ENCODE data around the gene FBXL7.

FBXL7 gene

GRCh38 chr5:15640116-15640515, 140.1 kb downstream of the FBXL7 start:
- Mint-ChIP-seq H3K27ac (ENCODE audit: low read depth) (no peak overlapping the region), H3K4me1 (no peaks in the 10 kb centered on the region), H3K9me3 (peaks cover 18% of the 10 kb centered on the region), H3K27me3 (no peaks in the 10 kb centered on the region), H3K36me3 (ENCODE audit: insufficient read depth) (no peaks in the 10 kb centered on the region), H3K4me3 (no peak overlapping the region)
- ATAC-seq (replicated peaks; ENCODE audit: extremely low read depth, poor library complexity, severe bottlenecking) (no peak), DNase-seq (ENCODE audit: low spot score in 2 of 2) (no peak)

DNA sequence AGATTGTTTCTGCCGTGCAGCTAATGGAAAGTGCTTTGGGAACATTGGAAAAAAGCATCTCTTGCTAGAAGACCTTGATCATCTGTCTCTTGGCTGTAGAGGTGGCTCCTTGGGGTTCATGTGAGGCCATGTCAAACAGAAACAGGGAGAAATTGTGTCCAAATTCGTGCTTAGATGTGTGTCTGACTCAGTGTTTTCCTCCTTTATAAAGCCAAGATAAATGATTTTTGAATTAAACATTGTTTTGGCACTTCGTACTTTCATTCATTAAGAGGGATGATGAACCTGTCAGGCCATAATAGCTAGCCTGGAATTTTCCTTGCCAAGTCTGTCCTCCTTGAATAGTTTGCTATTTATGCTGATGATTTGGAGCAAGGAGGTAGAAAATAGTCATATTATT, 143.8 kb downstream of the FBXL7 start:
- no peaks in the 10 kb centered on the region for H3K4me1 Mint-ChIP-seq
- H3K36me3 Mint-ChIP-seq (ENCODE audit: insufficient read depth) = no peaks in the 10 kb centered on the region
- no peaks in the 10 kb centered on the region for H3K27me3 Mint-ChIP-seq
- ATAC-seq (replicated peaks; ENCODE audit: extremely low read depth, poor library complexity, severe bottlenecking) = no peak
- H3K27ac Mint-ChIP-seq (ENCODE audit: low read depth) = no peak overlapping the region
- H3K4me3 Mint-ChIP-seq = no peak overlapping the region
- peaks cover 11% of the 10 kb centered on the region for H3K9me3 Mint-ChIP-seq
- no peak for DNase-seq (ENCODE audit: low spot score in 2 of 2)

DNA sequence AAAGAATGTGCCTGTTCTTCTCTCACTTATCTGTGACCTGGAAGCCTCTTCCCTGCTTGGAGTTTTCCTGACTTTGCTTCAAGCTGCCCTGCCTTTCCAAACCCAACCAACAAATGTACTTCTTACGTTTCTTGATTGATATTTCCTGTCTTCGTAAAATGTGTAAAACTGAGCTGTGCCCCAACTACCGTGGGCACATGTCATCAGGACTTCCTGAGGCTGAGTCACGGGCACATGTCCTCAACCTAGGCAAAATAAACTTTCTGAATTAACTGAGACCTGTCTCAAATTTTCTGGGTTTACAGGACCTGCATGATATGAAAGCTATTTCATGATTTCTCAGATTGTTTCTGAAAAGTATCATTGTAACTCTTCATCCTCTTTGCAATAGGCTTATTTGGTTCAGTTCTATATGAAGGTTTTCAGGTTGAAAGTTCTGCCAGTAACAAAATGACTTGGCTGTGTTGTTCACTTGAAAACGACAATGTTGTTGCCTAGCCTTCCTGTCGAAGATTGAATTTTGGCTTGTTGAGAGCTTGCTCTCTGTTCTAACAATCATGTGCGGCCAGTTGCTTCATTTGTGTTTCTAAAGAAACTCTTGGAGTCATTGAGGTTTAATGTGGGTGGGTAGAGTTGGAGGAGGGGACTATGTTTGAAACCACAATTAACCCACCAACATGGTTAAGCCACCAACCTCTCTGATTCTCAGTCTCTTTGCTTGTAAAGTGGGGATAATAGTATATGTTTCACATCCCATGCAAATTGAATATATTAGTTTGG, 145.6 kb downstream of the FBXL7 start:
- DNase-seq (ENCODE audit: low spot score in 2 of 2) (no peak), ATAC-seq (replicated peaks; ENCODE audit: extremely low read depth, poor library complexity, severe bottlenecking) (no peak)
- no peaks in the 10 kb centered on the region for H3K27me3 Mint-ChIP-seq
- no peak overlapping the region for H3K27ac Mint-ChIP-seq (ENCODE audit: low read depth)
- H3K4me3 Mint-ChIP-seq = no peak overlapping the region
- no peaks in the 10 kb centered on the region for H3K4me1 Mint-ChIP-seq
- H3K36me3 Mint-ChIP-seq (ENCODE audit: insufficient read depth) = no peaks in the 10 kb centered on the region
- H3K9me3 Mint-ChIP-seq = peaks cover 11% of the 10 kb centered on the region

DNA sequence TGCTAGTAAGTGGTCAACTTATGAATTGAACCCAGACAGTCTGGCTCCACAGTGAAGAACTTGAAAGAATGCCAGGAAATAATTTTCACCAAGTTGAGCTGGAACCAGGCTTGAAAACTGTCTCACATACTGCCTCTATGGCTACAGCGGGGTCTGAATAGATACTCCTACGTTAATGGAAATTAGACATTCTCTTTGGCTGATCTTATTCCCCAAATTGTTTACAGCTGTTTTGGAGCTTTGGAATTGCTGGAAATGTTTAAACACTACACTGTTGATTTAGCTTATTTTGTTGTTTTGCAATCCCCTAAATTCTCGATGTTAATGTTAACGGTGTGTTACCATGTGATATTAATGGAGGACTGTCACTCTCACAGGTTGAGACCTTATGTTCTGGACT, 146.4 kb downstream of the FBXL7 start:
- Mint-ChIP-seq H3K27me3 (no peaks in the 10 kb centered on the region), H3K4me1 (no peaks in the 10 kb centered on the region)
- DNase-seq (ENCODE audit: low spot score in 2 of 2) = no peak

GRCh38 chr5:15647251-15647650, 147.3 kb downstream of the FBXL7 start:
- no peaks in the 10 kb centered on the region for H3K36me3 Mint-ChIP-seq (ENCODE audit: insufficient read depth)
- no peak overlapping the region for H3K4me3 Mint-ChIP-seq
- ATAC-seq (replicated peaks; ENCODE audit: extremely low read depth, poor library complexity, severe bottlenecking) (no peak), DNase-seq (ENCODE audit: low spot score in 2 of 2) (no peak)
- H3K4me1 Mint-ChIP-seq = no peaks in the 10 kb centered on the region
- H3K27ac Mint-ChIP-seq (ENCODE audit: low read depth) = no peak overlapping the region
- no peaks in the 10 kb centered on the region for H3K27me3 Mint-ChIP-seq
- peaks cover 6% of the 10 kb centered on the region for H3K9me3 Mint-ChIP-seq

More for the DNA sequence above, 146.4 kb downstream of the FBXL7 start:
- Mint-ChIP-seq H3K4me3 (no peak overlapping the region), H3K9me3 (peaks cover 7% of the 10 kb centered on the region), H3K36me3 (ENCODE audit: insufficient read depth) (no peaks in the 10 kb centered on the region), H3K27ac (ENCODE audit: low read depth) (no peak overlapping the region)
- no peak for ATAC-seq (replicated peaks; ENCODE audit: extremely low read depth, poor library complexity, severe bottlenecking)

DNA sequence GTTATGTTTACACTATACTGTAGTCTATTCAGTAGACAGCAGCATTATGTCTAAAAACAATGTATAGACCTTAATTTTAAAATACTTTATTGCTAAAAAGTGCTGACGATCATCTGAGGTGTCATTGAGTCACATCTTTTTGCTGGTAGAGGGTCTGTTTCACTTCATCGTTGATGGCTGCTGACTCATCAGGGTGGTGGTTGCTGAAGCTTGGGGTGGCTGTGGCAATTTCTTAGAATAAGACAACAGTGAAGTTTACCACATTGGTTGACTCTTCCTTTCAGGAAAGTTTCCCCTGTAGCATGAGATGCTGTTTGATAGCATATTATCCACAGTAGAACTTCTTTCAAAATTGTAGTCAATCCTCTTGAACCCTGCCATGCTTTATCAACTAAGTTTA, 150.3 kb downstream of the FBXL7 start:
- Mint-ChIP-seq H3K27me3 (no peaks in the 10 kb centered on the region), H3K4me1 (no peaks in the 10 kb centered on the region), H3K4me3 (no peak overlapping the region), H3K27ac (ENCODE audit: low read depth) (no peak overlapping the region), H3K9me3 (peaks cover 6% of the 10 kb centered on the region), H3K36me3 (ENCODE audit: insufficient read depth) (no peaks in the 10 kb centered on the region)
- ATAC-seq (replicated peaks; ENCODE audit: extremely low read depth, poor library complexity, severe bottlenecking) (no peak), DNase-seq (ENCODE audit: low spot score in 2 of 2) (no peak)

DNA sequence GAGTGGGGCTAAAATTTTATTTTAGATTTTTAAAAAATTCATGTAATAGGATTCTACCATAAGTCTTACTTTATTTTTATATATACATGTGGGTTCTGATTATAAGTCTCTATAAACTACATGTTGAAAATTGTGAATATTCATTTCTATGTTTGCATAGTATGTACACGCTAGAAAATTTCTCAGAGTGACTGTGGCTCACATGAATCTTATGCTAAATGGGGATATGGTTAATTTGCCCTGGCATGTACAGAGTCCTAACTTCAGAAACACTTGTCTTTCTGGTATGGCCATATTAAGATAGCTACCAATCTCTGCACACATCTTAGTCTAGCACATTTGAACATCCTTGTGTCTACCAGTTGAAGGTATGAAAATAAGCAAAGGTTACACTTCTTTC, 154.8 kb downstream of the FBXL7 start:
- Mint-ChIP-seq H3K36me3 (ENCODE audit: insufficient read depth) (no peaks in the 10 kb centered on the region), H3K27ac (ENCODE audit: low read depth) (no peak overlapping the region), H3K27me3 (no peaks in the 10 kb centered on the region), H3K9me3 (peaks cover 11% of the 10 kb centered on the region), H3K4me3 (no peak overlapping the region), H3K4me1 (no peaks in the 10 kb centered on the region)
- ATAC-seq (replicated peaks; ENCODE audit: extremely low read depth, poor library complexity, severe bottlenecking) = no peak
- no peak for DNase-seq (ENCODE audit: low spot score in 2 of 2)

GRCh38 chr5:15655683-15656082, 155.7 kb downstream of the FBXL7 start:
- no peak overlapping the region for H3K27ac Mint-ChIP-seq (ENCODE audit: low read depth)
- H3K4me1 Mint-ChIP-seq = no peaks in the 10 kb centered on the region
- ATAC-seq (replicated peaks; ENCODE audit: extremely low read depth, poor library complexity, severe bottlenecking) (no peak), DNase-seq (ENCODE audit: low spot score in 2 of 2) (no peak)
- H3K27me3 Mint-ChIP-seq = no peaks in the 10 kb centered on the region
- H3K9me3 Mint-ChIP-seq = peaks cover 11% of the 10 kb centered on the region
- H3K4me3 Mint-ChIP-seq = no peak overlapping the region
- no peaks in the 10 kb centered on the region for H3K36me3 Mint-ChIP-seq (ENCODE audit: insufficient read depth)

DNA sequence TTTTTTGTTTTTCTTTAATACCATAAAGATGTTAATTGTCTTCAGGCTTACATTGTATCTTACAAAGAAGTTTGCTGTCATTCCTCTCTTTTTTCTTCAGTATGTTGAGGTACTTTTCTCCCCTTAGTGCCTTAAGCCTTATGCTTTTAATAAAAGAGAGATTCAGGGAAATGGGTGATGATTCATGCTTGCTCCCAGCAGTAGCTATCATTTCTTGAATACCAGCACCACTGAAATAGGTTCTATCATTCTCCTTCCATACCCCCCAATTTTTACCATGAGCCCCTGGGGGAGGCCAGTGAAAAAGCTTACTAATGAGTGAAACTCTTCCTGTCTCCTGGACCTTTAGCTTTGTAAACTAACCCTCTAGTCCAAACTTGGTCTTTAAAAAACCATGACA, 165.0 kb downstream of the FBXL7 start:
- Mint-ChIP-seq H3K9me3 (peaks cover 30% of the 10 kb centered on the region), H3K27me3 (no peaks in the 10 kb centered on the region)

DNA sequence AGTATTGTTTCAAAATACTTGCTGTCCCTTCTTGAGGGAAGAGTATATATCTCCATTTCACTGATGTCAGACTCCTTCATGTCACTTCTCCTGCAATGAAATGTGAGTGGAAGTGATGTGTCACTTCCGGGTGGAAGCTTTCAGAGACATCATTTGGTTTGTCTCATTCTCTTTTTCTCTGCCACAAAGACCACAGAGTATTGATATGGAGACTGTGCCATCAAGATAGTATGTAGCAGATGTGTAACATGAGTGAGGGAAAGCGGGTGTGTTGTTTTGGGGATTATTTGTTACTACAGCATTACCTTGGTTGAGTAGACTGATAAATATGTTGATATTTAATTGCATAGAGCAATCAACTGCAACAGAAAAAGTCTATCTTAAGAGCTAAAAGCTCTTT, 169.8 kb downstream of the FBXL7 start:
- no peaks in the 10 kb centered on the region for H3K4me1 Mint-ChIP-seq

More for the DNA sequence above, 165.0 kb downstream of the FBXL7 start:
- H3K4me3 Mint-ChIP-seq = no peak overlapping the region
- no peaks in the 10 kb centered on the region for H3K36me3 Mint-ChIP-seq (ENCODE audit: insufficient read depth)
- H3K4me1 Mint-ChIP-seq = no peaks in the 10 kb centered on the region
- no peak for DNase-seq (ENCODE audit: low spot score in 2 of 2)
- no peak overlapping the region for H3K27ac Mint-ChIP-seq (ENCODE audit: low read depth)
- no peak for ATAC-seq (replicated peaks; ENCODE audit: extremely low read depth, poor library complexity, severe bottlenecking)

DNA sequence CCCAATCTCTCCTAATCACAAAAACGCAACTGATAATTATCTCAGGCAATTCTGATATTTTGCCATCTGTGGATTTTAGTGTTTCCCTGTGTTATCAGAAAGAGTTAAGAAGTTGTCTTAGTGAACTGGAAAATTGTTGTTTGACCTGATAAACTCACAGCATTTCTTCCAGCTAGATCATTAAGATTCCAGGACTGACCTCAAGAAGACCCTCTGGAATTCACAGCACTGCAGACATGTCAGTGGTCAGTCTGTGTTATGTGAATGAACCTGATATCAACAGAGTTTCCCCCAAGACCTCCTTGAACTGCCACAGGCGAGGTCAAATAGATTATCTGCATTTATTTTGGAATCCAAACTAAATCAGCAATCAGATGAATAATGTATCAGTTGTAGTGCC, 174.7 kb downstream of the FBXL7 start:
- no peak overlapping the region for H3K4me3 Mint-ChIP-seq
- H3K4me1 Mint-ChIP-seq = no peaks in the 10 kb centered on the region
- DNase-seq (ENCODE audit: low spot score in 2 of 2) = no peak
- H3K27ac Mint-ChIP-seq (ENCODE audit: low read depth) = no peak overlapping the region
- peaks cover 2% of the 10 kb centered on the region for H3K36me3 Mint-ChIP-seq (ENCODE audit: insufficient read depth)
- ATAC-seq (replicated peaks; ENCODE audit: extremely low read depth, poor library complexity, severe bottlenecking) = no peak
- peaks cover 24% of the 10 kb centered on the region for H3K9me3 Mint-ChIP-seq
- H3K27me3 Mint-ChIP-seq = no peaks in the 10 kb centered on the region

More for the DNA sequence above, 169.8 kb downstream of the FBXL7 start:
- H3K27me3 Mint-ChIP-seq = no peaks in the 10 kb centered on the region
- H3K27ac Mint-ChIP-seq (ENCODE audit: low read depth) = no peak overlapping the region
- ATAC-seq (replicated peaks; ENCODE audit: extremely low read depth, poor library complexity, severe bottlenecking) = no peak
- H3K36me3 Mint-ChIP-seq (ENCODE audit: insufficient read depth) = no peaks in the 10 kb centered on the region
- H3K4me3 Mint-ChIP-seq = no peak overlapping the region
- DNase-seq (ENCODE audit: low spot score in 2 of 2) = no peak
- peaks cover 39% of the 10 kb centered on the region for H3K9me3 Mint-ChIP-seq

DNA sequence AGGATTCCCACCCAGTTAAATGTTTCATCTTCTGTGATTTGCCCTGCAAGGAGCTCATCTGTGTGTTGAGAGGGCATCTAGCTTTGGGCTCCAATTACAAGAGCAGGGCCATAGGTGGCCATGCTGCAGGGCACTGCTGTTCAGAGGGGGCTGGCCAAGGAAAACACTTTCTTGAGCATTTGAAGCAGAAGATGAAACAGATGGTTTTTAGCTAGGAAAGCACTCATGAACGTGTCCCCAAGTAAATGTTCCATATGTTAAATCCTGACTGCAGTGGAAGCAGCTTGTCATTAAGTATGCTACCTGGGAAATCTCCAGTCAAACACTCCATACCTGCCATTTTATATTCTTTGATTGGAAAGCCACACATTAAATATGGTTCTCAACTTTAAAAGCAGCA, 176.6 kb downstream of the FBXL7 start:
- no peak overlapping the region for H3K27ac Mint-ChIP-seq (ENCODE audit: low read depth)
- H3K36me3 Mint-ChIP-seq (ENCODE audit: insufficient read depth) = peaks cover 2% of the 10 kb centered on the region
- no peaks in the 10 kb centered on the region for H3K27me3 Mint-ChIP-seq
- no peak for DNase-seq (ENCODE audit: low spot score in 2 of 2)
- H3K4me3 Mint-ChIP-seq = no peak overlapping the region
- H3K4me1 Mint-ChIP-seq = no peaks in the 10 kb centered on the region
- no peak for ATAC-seq (replicated peaks; ENCODE audit: extremely low read depth, poor library complexity, severe bottlenecking)
- H3K9me3 Mint-ChIP-seq = peaks cover 10% of the 10 kb centered on the region

- ATAC-seq (replicated peaks; ENCODE audit: extremely low read depth, poor library complexity, severe bottlenecking) (no peak), DNase-seq (ENCODE audit: low spot score in 2 of 2) (no peak)
- Mint-ChIP-seq H3K4me3 (no peak overlapping the region), H3K27ac (ENCODE audit: low read depth) (no peak overlapping the region), H3K9me3 (peaks cover 6% of the 10 kb centered on the region), H3K4me1 (no peaks in the 10 kb centered on the region), H3K27me3 (no peaks in the 10 kb centered on the region), H3K36me3 (ENCODE audit: insufficient read depth) (peaks cover 4% of the 10 kb centered on the region)
Measured at GRCh38 chr5:15679161-15679560, 179.2 kb downstream of the FBXL7 start.
